ENCODE data around the gene SBNO2. TPM values are rescaled to one million over a fixed set of nuclear protein-coding genes. Genes with fewer than 3 reads are reported as not detected.

Gene SBNO2
- total and polyA plus RNA-seq, 2 of the 4 experiments (the other 2 are of a cell fraction), result 13.4 to 40.5 TPM

GRCh38 chr19:1220976-1221903 lies 47.2 kb upstream of the SBNO2 start:
- H3K36me3 ChIP-seq (ENCODE audit: control insufficient read depth, insufficient read depth, low read length), result peaks cover 43% of the 10 kb centered on the region
- dilution Hi-C loops (cut with HindIII; ENCODE audit: low sequenced_read_pairs, unreplicated experiment) (no loop called here), intact Hi-C loops (cut with micrococcal nuclease) (loop anchor here (2.0 kb wide), 1 partner anchor 46 kb away; no protein-coding TSS in a partner anchor), in situ Hi-C loops (cut with MboI; ENCODE audit: low sequenced_read_pairs) (no loop called here)
- peak; percentile 76 for ATAC-seq (ENCODE audit: low read depth)
- no peak overlapping the region for H4K8ac ChIP-seq (ENCODE audit: low read depth in 2 of 2, low read length in 2 of 2)
- no peak overlapping the region for H3K56ac ChIP-seq (ENCODE audit: extremely low read depth, insufficient read depth, low read length)
- H4K20me1 ChIP-seq (ENCODE audit: insufficient read depth, low read length), result peaks cover 42% of the 10 kb centered on the region
- peak overlapping the region; percentile 14 for H2AFZ ChIP-seq (replicated peaks; ENCODE audit: low read length, poor library complexity)
- TF ChIP-seq RAD21 (IDR thresholded peaks at IDR 0.05; ENCODE audit: low read length), result peak; percentile 55
- peak; percentile 43 for TF ChIP-seq SMC3 (IDR thresholded peaks at IDR 0.05; ENCODE audit: low read depth, low read length)
- no peak for TF ChIP-seq MAFK (IDR thresholded peaks at IDR 0.05; ENCODE audit: low read depth, low read length)
- no peak for TF ChIP-seq MAZ (IDR thresholded peaks at IDR 0.05; ENCODE audit: borderline replicate concordance, low read depth, low read length)
- TF ChIP-seq, protein P1, sequence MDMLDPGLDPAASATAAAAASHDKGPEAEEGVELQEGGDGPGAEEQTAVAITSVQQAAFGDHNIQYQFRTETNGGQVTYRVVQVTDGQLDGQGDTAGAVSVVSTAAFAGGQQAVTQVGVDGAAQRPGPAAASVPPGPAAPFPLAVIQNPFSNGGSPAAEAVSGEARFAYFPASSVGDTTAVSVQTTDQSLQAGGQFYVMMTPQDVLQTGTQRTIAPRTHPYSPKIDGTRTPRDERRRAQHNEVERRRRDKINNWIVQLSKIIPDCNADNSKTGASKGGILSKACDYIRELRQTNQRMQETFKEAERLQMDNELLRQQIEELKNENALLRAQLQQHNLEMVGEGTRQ (IDR thresholded peaks at IDR 0.05; ENCODE audit: low read depth, low read length), result no peak
- no peak for TF ChIP-seq CEBPB (IDR thresholded peaks at IDR 0.05; ENCODE audit: low read depth, low read length)
- TF ChIP-seq, protein P2, sequence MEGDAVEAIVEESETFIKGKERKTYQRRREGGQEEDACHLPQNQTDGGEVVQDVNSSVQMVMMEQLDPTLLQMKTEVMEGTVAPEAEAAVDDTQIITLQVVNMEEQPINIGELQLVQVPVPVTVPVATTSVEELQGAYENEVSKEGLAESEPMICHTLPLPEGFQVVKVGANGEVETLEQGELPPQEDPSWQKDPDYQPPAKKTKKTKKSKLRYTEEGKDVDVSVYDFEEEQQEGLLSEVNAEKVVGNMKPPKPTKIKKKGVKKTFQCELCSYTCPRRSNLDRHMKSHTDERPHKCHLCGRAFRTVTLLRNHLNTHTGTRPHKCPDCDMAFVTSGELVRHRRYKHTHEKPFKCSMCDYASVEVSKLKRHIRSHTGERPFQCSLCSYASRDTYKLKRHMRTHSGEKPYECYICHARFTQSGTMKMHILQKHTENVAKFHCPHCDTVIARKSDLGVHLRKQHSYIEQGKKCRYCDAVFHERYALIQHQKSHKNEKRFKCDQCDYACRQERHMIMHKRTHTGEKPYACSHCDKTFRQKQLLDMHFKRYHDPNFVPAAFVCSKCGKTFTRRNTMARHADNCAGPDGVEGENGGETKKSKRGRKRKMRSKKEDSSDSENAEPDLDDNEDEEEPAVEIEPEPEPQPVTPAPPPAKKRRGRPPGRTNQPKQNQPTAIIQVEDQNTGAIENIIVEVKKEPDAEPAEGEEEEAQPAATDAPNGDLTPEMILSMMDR (conservative IDR thresholded peaks at IDR 0.05; ENCODE audit: low read depth, low read length), result peak; percentile 62
- peak; percentile 54 for DNase-seq
- H2AK5ac ChIP-seq (ENCODE audit: low read depth, low read length), result no peak overlapping the region
- H2BK15ac ChIP-seq (ENCODE audit: low read depth, low read length), result no peak overlapping the region
- H2BK120ac ChIP-seq (ENCODE audit: low read depth, low read length), result no peak overlapping the region
- H3K4me1 ChIP-seq (ENCODE audit: control insufficient read depth, insufficient read depth, low read length), result no peaks in the 10 kb centered on the region
- no peak overlapping the region for H3K4me3 ChIP-seq (ENCODE audit: insufficient read depth, low read depth, low read length)
- no peak overlapping the region for H4K91ac ChIP-seq (ENCODE audit: insufficient read depth, low read depth, low read length)
- H2BK20ac ChIP-seq (ENCODE audit: low read depth, low read length), result no peak overlapping the region
- H3K4ac ChIP-seq (ENCODE audit: low read depth, low read length), result no peak overlapping the region
- H3K27me3 ChIP-seq (ENCODE audit: control insufficient read depth, insufficient read depth, low read length), result no peaks in the 10 kb centered on the region
- no TSS peak for BruUV-seq (replicated peaks)
- CTCF ChIA-PET, result interaction anchor here (0.6 kb wide), 2 partner anchors 50 to 144 kb away, joined by 3 to 4 read pairs; no protein-coding TSS in a partner anchor
- no peak overlapping the region for H4K5ac ChIP-seq (ENCODE audit: low read depth, low read length)
- H3K9me1 ChIP-seq (ENCODE audit: insufficient read depth, low read length), result no peaks in the 10 kb centered on the region
- H3K14ac ChIP-seq (replicated peaks; ENCODE audit: low read depth, low read length), result no peak overlapping the region
- H3K9me3 ChIP-seq (ENCODE audit: control insufficient read depth, insufficient read depth, low read length), result no peaks in the 10 kb centered on the region
- H2AK9ac ChIP-seq (replicated peaks; ENCODE audit: low read depth, low read length, poor library complexity), result peak overlapping the region; percentile 37
- POLR2A ChIA-PET (ENCODE audit: unreplicated experiment), result no interaction called here
- H3K23ac ChIP-seq (ENCODE audit: low read depth, low read length), result no peak overlapping the region
- H2BK5ac ChIP-seq (ENCODE audit: low read depth, low read length, poor library complexity, severe bottlenecking), result no peak overlapping the region
- WGBS, 2 experiments (ENCODE audit: extremely low coverage in 2 of 2, insufficient read length in 1 of 2), result 74% methylated on average over 4 of the region's 38 CpGs; no CpG with 5 or more reads in 1 of the 2 experiments
- no peak overlapping the region for H3K4me2 ChIP-seq (ENCODE audit: low read depth, low read length)
- H3K27ac ChIP-seq (ENCODE audit: insufficient read depth, low read length), result no peak overlapping the region
- peaks cover 18 to 58% of the 10 kb centered on the region in 2 experiments; a peak in 3 of 4 replicates for H3K79me1 ChIP-seq (ENCODE audit: low read depth in 1 of 2, low read length in 2 of 2)
- no peak overlapping the region for H3K9ac ChIP-seq (ENCODE audit: low read depth, low read length)
- no peak overlapping the region for H3K18ac ChIP-seq (ENCODE audit: low read depth, low read length)

Measured in IMR-90 (cell line).